SIG-M5 treated with dmso at 0.1 percent for 504 hours (cell line): ENCODE results near the gene UBASH3B.
"Not testable (repeated sequence)": the region's sequence is repeated elsewhere in the genome, so short reads cannot be mapped to it uniquely, and the experiment has no call there.

ENCODE experiments used
- DNase-seq: peaks from one replicate; lab custom pipeline; 2025; ENCODE audit not compliant: unreplicated experiment; lab: John Stamatoyannopoulos, UW

Gene UBASH3B

DNA sequence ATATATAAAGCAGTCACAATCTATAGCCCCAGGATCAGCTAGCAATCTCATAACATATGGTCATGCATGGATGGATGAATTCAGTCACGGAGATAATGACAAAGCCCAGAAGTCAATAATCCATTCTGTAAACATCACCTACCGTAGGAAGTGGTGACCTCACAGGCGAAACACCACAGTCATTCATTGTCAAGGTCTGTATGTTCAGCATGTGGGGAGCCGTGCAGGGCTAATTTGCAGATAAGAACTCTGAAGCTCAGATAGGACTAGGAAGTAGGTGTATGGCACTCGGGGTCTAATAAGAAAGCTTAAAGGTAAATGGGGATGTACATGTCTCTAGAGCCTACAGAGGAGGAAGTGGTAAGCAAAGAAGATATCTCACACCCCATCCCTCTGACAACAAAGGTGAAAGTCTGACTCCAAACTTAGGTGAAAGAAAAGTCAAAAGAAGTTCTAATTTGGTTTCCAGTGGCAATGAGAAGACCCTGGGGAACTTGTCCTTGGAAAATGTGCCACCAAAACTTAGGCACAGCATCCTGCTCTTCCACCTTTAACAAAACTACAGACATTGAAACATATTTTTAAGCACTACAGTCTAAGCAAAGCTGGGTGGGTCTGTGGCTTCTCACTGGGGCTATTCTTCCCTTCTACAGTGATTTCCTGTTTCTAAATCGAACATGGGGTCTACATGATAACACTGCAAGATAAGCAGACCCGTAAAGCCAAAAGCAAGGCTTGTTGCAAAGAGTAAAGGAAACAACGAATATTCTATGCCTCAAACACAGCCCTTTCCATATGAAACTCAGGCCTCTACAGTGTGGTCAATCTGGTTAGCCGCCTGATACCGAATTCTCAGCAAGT is 188.0 kb downstream of the UBASH3B start:
- no peak for DNase-seq

DNA sequence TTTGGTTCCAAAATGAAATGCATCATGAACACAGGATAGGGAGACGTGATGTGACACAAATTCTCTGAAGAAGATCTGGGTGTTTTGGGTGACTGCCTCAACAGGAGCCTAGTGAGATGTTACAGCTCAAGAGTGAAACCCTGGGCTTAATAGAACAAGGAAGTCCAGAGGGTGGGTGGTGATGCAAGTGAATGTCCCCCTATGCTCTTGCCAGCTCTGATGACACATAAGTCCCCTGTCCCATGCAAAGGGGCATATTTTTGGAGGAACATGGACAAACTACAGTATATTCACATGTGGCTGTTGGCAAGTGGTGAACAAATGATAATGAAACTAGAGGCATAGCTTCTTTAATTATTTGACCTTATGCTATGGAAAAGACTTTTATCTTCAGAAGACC is 191.9 kb downstream of the UBASH3B start:
- peak; percentile 33 for DNase-seq

DNA sequence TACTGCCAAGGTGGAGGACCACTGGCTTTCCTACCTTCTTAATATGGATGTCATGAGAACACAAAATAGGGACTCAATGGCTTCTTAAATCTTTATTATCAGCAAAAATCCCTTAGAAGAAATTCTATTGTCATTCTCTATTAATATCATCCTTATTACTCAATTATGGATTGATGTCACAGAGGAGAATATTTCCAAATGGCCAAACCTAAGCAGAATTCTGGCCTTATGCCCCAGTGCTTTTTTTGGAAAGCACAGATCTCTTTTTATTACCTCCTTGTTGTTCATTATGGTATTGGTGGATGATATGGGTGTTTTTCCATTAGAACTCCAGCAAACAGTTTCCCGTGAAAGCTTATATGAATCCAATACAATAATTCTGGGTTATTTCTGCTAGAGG is 192.7 kb downstream of the UBASH3B start:
- DNase-seq, result no peak

DNA sequence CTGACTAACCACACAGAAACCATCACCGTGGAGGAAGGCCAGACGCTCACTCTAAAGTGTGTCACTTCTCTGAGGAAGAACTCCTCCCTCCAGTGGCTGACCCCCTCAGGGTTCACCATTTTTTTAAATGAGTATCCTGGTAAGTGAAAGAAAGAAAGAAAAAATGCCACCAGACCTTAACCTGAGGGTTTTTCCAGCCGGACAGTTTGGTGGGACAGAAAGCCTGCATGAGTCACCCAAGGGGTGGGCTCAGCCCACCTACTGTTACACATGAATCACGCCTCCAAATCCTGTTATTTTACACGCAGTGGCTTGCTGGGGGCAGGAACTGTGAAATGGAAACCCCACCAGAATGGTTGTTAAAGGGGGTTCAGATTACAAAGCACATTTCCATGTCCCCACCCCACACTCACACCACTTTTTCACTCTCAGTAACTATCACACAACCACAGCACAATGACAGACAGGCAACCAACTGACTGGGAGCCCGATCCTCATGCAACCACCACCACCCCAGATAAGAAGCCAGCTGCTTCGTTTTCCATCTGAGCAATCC is 194.6 kb downstream of the UBASH3B start:
- DNase-seq, result no peak

DNA sequence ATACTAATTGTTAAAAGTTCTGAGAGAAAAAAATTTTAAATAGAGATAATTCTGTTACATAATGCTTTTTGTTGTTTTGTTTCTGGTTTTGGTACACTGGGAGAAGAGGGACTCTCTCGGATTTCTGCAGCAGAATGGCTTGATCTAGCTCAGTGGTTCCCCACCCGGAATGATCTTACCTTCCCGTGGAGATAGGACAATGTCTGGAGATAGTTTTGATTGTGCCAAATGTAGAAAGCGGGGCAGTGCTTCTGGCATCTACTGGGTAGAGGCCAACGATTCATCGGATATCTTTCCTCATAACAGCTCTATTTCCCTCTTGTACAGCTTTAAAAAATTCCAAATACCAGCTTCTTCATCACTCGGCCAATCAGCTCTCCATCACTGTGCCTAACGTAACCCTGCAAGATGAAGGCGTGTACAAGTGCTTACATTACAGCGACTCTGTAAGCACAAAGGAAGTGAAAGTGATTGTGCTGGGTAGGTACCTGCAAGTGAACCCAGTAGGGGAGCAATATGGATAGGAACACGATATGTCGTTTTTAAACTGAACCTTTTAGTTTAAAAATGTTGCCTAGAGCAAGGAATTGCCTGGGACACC is 195.9 kb downstream of the UBASH3B start:
- peak; percentile 23 for DNase-seq

DNA sequence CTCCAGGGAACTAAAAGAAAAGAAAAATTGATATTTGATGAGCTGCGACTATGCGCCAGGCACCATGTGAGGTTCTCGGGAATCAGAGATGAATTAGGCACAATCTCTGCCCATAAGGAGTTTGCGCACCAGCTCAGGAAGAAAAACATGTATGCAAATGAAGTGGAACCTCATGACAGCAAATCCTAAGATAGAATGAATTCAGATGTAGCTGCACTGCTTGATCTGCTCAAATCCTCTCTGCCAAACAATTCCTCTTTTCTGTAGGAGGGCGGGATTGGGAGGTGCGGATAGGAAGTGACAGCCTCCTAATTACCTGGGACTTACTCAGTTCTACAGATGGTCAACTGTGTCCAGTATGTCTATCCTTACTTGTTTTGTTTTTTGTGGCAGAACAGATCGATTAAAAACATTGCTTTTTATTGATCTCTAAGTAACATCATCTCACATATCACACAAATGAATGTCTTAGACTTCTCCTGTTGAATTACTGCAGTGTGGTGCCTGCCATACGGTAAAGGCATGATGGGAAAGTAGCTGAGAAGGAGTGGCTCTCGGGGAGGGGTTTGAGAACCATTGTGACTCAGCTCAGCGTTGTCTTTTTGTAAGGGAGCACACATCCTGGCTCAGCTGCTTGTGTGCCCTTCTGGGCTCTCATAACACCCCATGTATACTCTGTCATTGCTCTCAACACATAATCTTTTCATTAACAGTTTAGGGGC is 196.7 kb downstream of the UBASH3B start:
- no peak for DNase-seq

DNA sequence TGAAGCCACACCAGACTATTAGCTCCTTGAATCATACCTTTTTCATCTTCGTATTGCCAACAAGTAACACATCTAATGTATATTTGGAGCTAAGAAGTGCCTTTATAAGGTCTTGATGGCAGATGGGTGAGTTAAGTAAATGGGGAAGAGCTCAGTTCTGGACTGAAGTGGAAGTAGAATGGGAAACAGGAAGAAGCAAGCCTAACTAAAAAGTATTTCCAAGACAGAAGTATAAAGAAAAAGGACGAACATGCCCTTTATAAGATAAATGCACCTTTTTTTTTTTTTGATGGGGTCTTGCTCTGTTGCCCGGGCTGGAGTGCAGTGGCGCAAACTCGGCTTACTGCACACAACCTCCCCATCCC is 197.3 kb downstream of the UBASH3B start:
- DNase-seq, result no peak

DNA sequence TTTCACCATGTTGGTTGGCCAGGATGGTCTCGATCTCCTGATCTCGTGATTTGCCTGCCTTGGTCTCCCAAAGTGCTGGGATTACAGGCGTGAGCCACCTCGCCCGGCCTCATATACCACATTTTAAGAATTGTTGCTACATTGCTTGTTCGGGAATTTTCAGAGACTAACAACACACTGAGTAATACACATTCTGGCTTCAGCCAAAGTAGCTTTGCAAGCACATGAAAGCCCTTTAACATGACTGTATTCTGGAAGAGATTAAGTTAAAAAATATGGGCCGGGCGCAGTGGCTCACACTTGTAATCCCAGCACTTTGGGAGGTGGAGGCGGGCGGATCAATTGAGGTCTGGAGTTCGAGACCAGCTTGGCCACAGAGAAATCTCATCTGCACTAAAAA is 197.7 kb downstream of the UBASH3B start:
- DNase-seq, result no peak

DNA sequence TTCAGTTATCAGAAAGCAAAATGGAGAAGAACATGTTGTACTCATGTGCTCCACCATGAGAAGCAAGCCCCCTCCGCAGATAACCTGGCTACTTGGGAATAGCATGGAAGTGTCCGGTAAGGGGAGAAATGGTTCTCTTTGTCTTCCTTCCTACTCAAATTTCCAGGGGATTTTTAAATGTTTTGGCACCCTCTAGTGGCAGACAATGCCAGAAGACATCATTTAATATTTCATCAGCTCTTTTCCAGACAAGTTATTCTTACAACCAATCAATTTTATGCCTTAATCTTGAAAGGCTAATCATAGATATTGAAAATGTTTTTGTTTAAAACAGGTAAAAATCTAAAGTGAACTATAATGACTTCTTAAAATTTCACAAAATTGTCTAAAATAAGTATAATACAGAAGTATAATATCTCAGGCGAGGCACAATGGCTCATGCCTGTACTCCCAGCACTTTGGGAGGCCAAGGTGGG is 198.5 kb downstream of the UBASH3B start:
- DNase-seq, result peak; percentile 45

DNA sequence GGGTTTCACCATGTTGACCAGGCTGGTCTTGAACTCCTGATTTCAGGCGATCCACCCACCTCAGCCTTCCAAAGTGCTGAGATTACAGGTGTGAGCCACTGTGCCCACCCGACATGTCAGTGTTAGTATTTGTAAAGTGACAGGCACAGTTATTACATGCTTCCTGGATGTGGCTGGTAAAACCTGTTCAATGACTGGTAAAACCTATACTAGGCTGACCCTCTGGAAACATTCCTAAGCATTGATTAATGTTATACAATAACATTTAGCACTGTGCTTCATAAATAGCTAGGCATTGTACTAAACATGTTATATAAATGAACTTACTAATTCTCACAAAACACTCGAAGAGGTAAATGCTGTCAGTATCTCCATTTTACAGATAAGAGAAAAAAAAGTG is 206.1 kb downstream of the UBASH3B start:
- DNase-seq, result no peak

DNA sequence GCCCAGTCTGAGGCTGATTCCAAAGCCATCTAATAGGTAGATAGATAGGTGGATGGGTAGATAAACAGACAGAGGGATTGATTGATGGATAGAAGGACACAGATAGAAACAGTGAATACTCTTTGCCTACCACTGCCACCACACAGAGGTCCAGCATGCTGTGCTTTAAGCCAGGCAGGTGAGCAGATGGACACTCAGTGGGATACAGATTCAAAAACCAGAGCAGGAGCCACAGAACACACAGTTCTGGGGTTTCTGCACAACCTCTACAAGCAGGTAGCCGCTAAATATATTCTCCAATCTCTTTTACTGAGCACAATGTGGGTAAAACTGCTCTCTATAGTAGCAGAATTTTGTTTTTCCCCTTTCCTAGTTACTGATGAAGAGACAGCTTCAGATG is 206.6 kb downstream of the UBASH3B start:
- DNase-seq, result no peak

DNA sequence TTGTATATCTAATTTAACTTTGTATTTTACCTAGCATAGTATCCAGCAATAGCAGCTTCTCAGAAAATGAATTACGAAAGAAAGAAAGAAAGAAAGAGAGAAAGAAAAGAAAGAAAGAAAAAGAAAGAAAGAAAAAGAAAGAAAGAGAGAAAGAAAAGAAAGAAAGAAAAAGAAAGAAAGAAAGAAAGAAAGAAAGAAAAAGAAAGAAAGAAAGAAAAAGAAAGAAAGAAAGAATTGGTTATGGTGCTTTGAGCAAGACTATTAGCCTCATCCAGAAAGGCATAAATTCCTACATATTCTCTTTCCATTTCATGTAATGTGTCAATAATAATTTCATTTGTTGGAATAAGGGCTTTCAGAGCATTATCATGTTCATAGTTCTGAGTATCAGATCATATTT is 207.6 kb downstream of the UBASH3B start:
- DNase-seq, result not testable (repeated sequence)

DNA sequence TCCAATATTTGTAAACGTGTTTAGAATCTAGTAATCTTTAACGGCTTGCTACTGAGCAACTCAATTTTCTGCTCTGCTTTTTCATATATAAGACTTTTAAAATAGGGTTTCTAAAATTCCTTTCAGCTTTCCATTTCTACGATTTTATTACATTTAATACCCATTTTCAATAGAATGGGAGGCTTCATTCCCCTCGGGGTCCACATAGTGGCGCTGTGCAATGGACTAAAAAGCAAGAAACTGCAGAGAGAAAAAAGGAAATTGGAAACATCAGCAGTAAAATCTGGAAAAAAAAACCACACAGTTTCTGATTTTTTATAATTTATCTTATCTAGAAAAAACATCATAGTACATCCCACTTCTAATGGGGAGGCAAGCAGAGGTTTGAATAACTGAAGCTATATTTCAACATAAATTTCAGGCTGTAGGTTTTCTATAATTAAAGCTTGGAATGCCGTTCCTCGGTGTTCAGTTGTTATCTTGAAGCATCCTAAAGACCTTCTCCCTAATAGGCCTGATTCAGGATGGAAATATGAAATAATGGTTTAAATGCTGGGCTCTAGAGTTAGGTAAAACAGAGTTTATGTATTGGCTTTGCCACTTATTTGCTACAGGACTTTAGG is 208.3 kb downstream of the UBASH3B start:
- DNase-seq, result peak; percentile 24
